HEK293 (cell line): Measurements from ENCODE around the gene DNAH11.

Source experiments
- KLF7 ChIP-seq: fragments of 450-650 bp; formaldehyde crosslinking; IDR thresholded peaks from 2 replicates; pipeline ENCODE4 v1.5.1; 2016; ENCODE audit warnings: missing biosample characterization, missing genetic modification characterization, borderline replicate concordance
- ZNF132 ChIP-seq: fragments of 450-650 bp; formaldehyde crosslinking; IDR thresholded peaks from 2 replicates; pipeline ENCODE4 v1.5.1; 2017; ENCODE audit warnings: missing biosample characterization, missing genetic modification characterization, borderline replicate concordance
- ZNF140 ChIP-seq: fragments of 450-650 bp; formaldehyde crosslinking; IDR thresholded peaks from 2 replicates; pipeline ENCODE4 v1.5.1; 2016; ENCODE audit warnings: missing biosample characterization, missing genetic modification characterization
- ZNF24 ChIP-seq: fragments of 450-650 bp; formaldehyde crosslinking; IDR thresholded peaks from 2 replicates; pipeline ENCODE4 v1.5.1; 2016; ENCODE audit warnings: missing biosample characterization, missing genetic modification characterization
- ZNF571 ChIP-seq: fragments of 450-650 bp; formaldehyde crosslinking; IDR thresholded peaks from 2 replicates; pipeline ENCODE4 v1.5.0; 2017; ENCODE audit warnings: missing biosample characterization, missing genetic modification characterization
- ZNF660 ChIP-seq: fragments of 450-650 bp; IDR thresholded peaks from 2 replicates; pipeline ENCODE4 v1.5.1; 2018; ENCODE audit warnings: missing biosample characterization, mild to moderate bottlenecking, missing genetic modification characterization
- ZSCAN18 ChIP-seq: fragments of 450-650 bp; formaldehyde crosslinking; IDR thresholded peaks from 2 replicates; pipeline ENCODE4 v1.5.1; 2016; ENCODE audit warnings: missing biosample characterization, missing genetic modification characterization
- TF ChIP-seq, protein P1 (sequence below): fragments of 450-650 bp; formaldehyde crosslinking; IDR thresholded peaks from 2 replicates; pipeline ENCODE4 v1.5.1; 2016; ENCODE audit warnings: missing biosample characterization, missing genetic modification characterization

DNA sequence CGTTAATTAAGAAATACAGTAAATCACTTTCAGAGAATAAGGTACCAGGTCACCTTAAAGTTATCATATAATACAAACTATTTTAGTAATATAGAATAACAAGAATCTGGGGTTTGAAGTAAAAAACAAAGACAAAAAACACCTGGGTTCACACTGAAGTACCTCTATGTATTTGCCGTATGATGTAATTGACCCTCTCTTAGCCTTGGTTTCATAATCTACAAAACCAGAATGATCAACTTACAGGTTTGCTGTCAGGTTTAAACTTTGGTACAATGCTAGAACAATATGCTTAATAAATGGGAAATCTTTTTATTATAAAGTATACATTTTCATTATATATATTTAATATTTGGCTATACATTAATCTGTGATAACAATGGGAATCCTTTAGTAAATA, 344.5 kb downstream of the DNAH11 start:
- TF ChIP-seq ZNF140 (no peak), KLF7 (no peak), ZNF571 (tag by site-specific recombination) (no peak), ZSCAN18 (tag by site-specific recombination) (no peak), ZNF660 (tag by site-specific recombination) (no peak), ZNF24 (tag by site-specific recombination) (no peak), ZNF132 (no peak)
- TF ChIP-seq, protein P1, sequence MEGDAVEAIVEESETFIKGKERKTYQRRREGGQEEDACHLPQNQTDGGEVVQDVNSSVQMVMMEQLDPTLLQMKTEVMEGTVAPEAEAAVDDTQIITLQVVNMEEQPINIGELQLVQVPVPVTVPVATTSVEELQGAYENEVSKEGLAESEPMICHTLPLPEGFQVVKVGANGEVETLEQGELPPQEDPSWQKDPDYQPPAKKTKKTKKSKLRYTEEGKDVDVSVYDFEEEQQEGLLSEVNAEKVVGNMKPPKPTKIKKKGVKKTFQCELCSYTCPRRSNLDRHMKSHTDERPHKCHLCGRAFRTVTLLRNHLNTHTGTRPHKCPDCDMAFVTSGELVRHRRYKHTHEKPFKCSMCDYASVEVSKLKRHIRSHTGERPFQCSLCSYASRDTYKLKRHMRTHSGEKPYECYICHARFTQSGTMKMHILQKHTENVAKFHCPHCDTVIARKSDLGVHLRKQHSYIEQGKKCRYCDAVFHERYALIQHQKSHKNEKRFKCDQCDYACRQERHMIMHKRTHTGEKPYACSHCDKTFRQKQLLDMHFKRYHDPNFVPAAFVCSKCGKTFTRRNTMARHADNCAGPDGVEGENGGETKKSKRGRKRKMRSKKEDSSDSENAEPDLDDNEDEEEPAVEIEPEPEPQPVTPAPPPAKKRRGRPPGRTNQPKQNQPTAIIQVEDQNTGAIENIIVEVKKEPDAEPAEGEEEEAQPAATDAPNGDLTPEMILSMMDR (tag by site-specific recombination) = no peak
